HepG2 (cell line): Measurements from ENCODE around the gene PAK1IP1. TPM values are rescaled to one million over a fixed set of nuclear protein-coding genes. Genes with fewer than 3 reads are reported as not detected.

ENCODE experiments used
- ADNP ChIP-seq: sonication (generic); formaldehyde crosslinking; IDR thresholded peaks from 2 replicates; pipeline ENCODE4 v1.4.0; 2020; ENCODE audit warnings: missing genetic modification reagents
- ARNT ChIP-seq: fragments of 450-650 bp; IDR thresholded peaks from 2 replicates; pipeline ENCODE4 v1.6.1; 2017
- CEBPG ChIP-seq: IDR thresholded peaks from 2 replicates; pipeline ENCODE4 v1.6.1; 2016
- CREB1 ChIP-seq, 2 experiments: fragments of 450-650 bp in 1 of 2; IDR thresholded peaks; 2 replicates each; pipeline ENCODE4 v1.6.1; 2016 to 2017; ENCODE audit warnings: control low read depth in 1 of 2, mild to moderate bottlenecking in 1 of 2, missing compliant biosample characterization in 1 of 2, missing genetic modification characterization in 1 of 2
- HDAC1 ChIP-seq: sonication (generic); formaldehyde crosslinking; IDR thresholded peaks from 2 replicates; pipeline ENCODE4 v1.5.1; 2020; ENCODE audit warnings: mild to moderate bottlenecking, missing genetic modification reagents
- JUN ChIP-seq: sonication (generic); formaldehyde crosslinking; IDR thresholded peaks from 2 replicates; pipeline ENCODE4 v1.4.0; 2020; ENCODE audit warnings: mild to moderate bottlenecking, missing genetic modification reagents
- PAXIP1 ChIP-seq: sonication (generic); formaldehyde crosslinking; conservative IDR thresholded peaks from 2 replicates; pipeline ENCODE4 v1.4.0; 2020; ENCODE audit warnings: mild to moderate bottlenecking, missing genetic modification reagents, moderate library complexity
- SALL1 ChIP-seq: sonication (generic); formaldehyde crosslinking; IDR thresholded peaks from 2 replicates; pipeline ENCODE4 v1.8.0; 2022; ENCODE audit warnings: mild to moderate bottlenecking, missing genetic modification reagents
- SCMH1 ChIP-seq: sonication (generic); formaldehyde crosslinking; IDR thresholded peaks from 2 replicates; pipeline ENCODE4 v1.9.0; 2021; ENCODE audit warnings: missing genetic modification reagents, mild to moderate bottlenecking, borderline replicate concordance
- SP2 ChIP-seq: sonication (generic); formaldehyde crosslinking; IDR thresholded peaks from 2 replicates; pipeline ENCODE4 v1.5.1; 2020; ENCODE audit warnings: mild to moderate bottlenecking, missing genetic modification reagents
- TCF7 ChIP-seq: sonication (generic); IDR thresholded peaks from 2 replicates; pipeline ENCODE4 v1.6.1; 2016; ENCODE audit warnings: antibody characterized with exemption, low read depth
- ZFP37 ChIP-seq: sonication (generic); formaldehyde crosslinking; IDR thresholded peaks from 2 replicates; pipeline ENCODE4 v1.4.0; 2020; ENCODE audit warnings: missing genetic modification reagents, borderline replicate concordance
- ZNF205 ChIP-seq: IDR thresholded peaks from 2 replicates; pipeline ENCODE4 v1.6.1; 2018; ENCODE audit warnings: missing biosample characterization, missing genetic modification reagents
- ZNF343 ChIP-seq: sonication (generic); formaldehyde crosslinking; IDR thresholded peaks from 2 replicates; pipeline ENCODE4 v1.4.0; 2020; ENCODE audit warnings: mild to moderate bottlenecking, missing genetic modification reagents
- ZNF629 ChIP-seq: sonication (generic); formaldehyde crosslinking; conservative IDR thresholded peaks from 2 replicates; pipeline ENCODE4 v1.5.0; 2020; ENCODE audit warnings: missing genetic modification reagents
- ZNF710 ChIP-seq: sonication (generic); formaldehyde crosslinking; IDR thresholded peaks from 2 replicates; pipeline ENCODE4 v1.5.0; 2020; ENCODE audit warnings: mild to moderate bottlenecking, missing genetic modification reagents, borderline replicate concordance
- polyA plus RNA-seq, 8 experiments: library from polyadenylated mRNA; depleted of rRNA in 3 of 8; stranded (reverse) in 7 of 8; unstranded in 1 of 8; fragments of >200 nt; fragmentation: Illumina TruSeq in 4 of 8; extraction: Trizol in 4 of 8; gene quantifications; 2 replicates each; pipeline versions ENCODE4 v1.2.1 to v1.2.3, GENCODE V29; 2011 to 2016; ENCODE audit warnings: low read depth in 4 of 8, missing spikeins in 1 of 8, mixed read lengths in 1 of 8; ENCODE audit not compliant: insufficient read depth in 1 of 8
- total RNA-seq, 5 experiments: library from RNA; depleted of rRNA; stranded (reverse); fragments of >200 nt; fragmentation: Illumina TruSeq; extraction: Trizol; gene quantifications; 2 replicates each; pipeline ENCODE4 v1.2.3, GENCODE V29; 2016; ENCODE audit warnings: low read depth in 1 of 5
- TF ChIP-seq, protein P1 (sequence below): sonication (generic); formaldehyde crosslinking; IDR thresholded peaks from 2 replicates; pipeline ENCODE4 v1.4.0; 2020; ENCODE audit warnings: low read depth, mild to moderate bottlenecking, missing genetic modification reagents
- TF ChIP-seq, protein P2 (sequence below): sonication (generic); formaldehyde crosslinking; IDR thresholded peaks from 2 replicates; pipeline ENCODE4 v1.5.0; 2020; ENCODE audit warnings: missing genetic modification reagents
- TF ChIP-seq, protein P3 (sequence below): sonication (generic); formaldehyde crosslinking; IDR thresholded peaks from 2 replicates; pipeline ENCODE4 v1.4.0; 2020; ENCODE audit warnings: missing genetic modification reagents

PAK1IP1 gene
- total and polyA plus RNA-seq, 2 of the 13 experiments (the other 11 are each of a cell fraction or from before 2014, with no cell fraction given) = 23.4 to 66.2 TPM

DNA sequence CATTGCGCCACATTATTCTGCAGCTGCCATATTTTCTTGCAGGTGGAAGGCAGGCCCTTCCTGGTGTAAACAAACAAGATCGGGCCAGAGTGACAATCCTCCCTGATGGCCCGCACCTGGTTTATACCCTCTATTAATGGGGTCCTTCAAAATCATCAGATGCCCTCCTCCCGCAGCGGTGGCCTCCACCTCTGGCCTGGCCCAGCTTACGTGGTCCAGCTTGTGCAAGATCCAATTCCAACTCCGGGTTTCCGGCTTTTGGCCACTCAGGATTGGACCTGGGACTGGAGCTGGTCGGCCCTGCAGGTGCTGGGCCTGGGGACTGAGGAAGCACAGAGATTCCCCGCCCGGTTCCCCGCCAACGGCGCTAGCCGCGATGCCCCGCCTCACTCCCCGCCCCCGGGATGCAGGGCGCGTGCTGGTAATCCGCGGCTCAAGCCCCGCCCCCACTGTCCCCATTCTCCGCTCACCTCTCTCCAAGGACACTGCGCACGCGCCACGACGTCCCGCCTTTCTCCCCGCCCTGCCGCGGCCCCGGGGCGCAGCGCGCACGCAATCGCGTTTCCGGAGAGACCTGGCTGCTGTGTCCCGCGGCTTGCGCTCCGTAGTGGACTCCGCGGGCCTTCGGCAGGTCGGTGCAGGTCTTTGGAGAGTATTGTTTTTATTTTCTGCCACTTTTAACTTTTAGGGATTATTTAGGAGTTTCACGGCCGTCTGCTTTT is 52.6 kb downstream of the PAK1IP1 start, which contains the start of gene TMEM14B (continued):
- peak; percentile 88 for TF ChIP-seq ZNF205 (CRISPR knock-in tag)
- TF ChIP-seq, protein P1, sequence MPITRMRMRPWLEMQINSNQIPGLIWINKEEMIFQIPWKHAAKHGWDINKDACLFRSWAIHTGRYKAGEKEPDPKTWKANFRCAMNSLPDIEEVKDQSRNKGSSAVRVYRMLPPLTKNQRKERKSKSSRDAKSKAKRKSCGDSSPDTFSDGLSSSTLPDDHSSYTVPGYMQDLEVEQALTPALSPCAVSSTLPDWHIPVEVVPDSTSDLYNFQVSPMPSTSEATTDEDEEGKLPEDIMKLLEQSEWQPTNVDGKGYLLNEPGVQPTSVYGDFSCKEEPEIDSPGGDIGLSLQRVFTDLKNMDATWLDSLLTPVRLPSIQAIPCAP = no peak
- peak; percentile 60; the same call in 1 of the 2 replicates for TF ChIP-seq ZNF710 (CRISPR knock-in tag)
- peak; percentile 55; the same call in 1 of the 2 replicates for TF ChIP-seq SP2 (CRISPR knock-in tag)
- no peak for TF ChIP-seq ADNP
- TF ChIP-seq ZFP37 (CRISPR knock-in tag) = peak; percentile 20
- peak; percentile 19; the same call in 1 of the 2 replicates for TF ChIP-seq ZNF629
- no peak for TF ChIP-seq TCF7
- no peak for TF ChIP-seq CREB1 (IDR thresholded peaks at IDR 0.05)
- TF ChIP-seq CREB1 (CRISPR knock-in tag; IDR thresholded peaks at IDR 0.05) = peak; percentile 69; the same call in 1 of the 2 replicates
- TF ChIP-seq, protein P2, sequence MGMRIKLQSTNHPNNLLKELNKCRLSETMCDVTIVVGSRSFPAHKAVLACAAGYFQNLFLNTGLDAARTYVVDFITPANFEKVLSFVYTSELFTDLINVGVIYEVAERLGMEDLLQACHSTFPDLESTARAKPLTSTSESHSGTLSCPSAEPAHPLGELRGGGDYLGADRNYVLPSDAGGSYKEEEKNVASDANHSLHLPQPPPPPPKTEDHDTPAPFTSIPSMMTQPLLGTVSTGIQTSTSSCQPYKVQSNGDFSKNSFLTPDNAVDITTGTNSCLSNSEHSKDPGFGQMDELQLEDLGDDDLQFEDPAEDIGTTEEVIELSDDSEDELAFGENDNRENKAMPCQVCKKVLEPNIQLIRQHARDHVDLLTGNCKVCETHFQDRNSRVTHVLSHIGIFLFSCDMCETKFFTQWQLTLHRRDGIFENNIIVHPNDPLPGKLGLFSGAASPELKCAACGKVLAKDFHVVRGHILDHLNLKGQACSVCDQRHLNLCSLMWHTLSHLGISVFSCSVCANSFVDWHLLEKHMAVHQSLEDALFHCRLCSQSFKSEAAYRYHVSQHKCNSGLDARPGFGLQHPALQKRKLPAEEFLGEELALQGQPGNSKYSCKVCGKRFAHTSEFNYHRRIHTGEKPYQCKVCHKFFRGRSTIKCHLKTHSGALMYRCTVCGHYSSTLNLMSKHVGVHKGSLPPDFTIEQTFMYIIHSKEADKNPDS = no peak
- TF ChIP-seq ARNT = no peak
- TF ChIP-seq SCMH1 (CRISPR knock-in tag) = no peak
- TF ChIP-seq HDAC1 (CRISPR knock-in tag) = peak; percentile 95
- TF ChIP-seq ZNF343 (CRISPR knock-in tag) = 0 out of 2 replicates have a peak, but pooled peaks have one; percentile 75
- TF ChIP-seq CEBPG (CRISPR knock-in tag) = peak; percentile 77
- TF ChIP-seq, protein P3, sequence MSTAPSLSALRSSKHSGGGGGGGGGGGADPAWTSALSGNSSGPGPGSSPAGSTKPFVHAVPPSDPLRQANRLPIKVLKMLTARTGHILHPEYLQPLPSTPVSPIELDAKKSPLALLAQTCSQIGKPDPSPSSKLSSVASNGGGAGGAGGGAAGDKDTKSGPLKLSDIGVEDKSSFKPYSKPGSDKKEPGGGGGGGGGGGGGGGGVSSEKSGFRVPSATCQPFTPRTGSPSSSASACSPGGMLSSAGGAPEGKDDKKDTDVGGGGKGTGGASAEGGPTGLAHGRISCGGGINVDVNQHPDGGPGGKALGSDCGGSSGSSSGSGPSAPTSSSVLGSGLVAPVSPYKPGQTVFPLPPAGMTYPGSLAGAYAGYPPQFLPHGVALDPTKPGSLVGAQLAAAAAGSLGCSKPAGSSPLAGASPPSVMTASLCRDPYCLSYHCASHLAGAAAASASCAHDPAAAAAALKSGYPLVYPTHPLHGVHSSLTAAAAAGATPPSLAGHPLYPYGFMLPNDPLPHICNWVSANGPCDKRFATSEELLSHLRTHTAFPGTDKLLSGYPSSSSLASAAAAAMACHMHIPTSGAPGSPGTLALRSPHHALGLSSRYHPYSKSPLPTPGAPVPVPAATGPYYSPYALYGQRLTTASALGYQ (CRISPR knock-in tag) = peak; percentile 80
- TF ChIP-seq PAXIP1 (CRISPR knock-in tag) = peak; percentile 74
- peak; percentile 89 for TF ChIP-seq SALL1 (CRISPR knock-in tag)
- no peak for TF ChIP-seq JUN (CRISPR knock-in tag)
